SK-N-MC (cell line): ENCODE results near the gene RCOR1.

ENCODE experiments used
- EZH2 ChIP-seq: fragments of 200-600 bp; sonication (generic); IDR thresholded peaks from one replicate; pipeline ENCODE4 v1.6.1; 2017; ENCODE audit warnings: antibody characterized with exemption
- FOXP2 ChIP-seq: optimal IDR thresholded peaks from 2 replicates; pipeline ENCODE3; 2011; ENCODE audit warnings: mild to moderate bottlenecking, moderate library complexity; ENCODE audit not compliant: insufficient read depth; ENCODE audit errors: extremely low read length, control extremely low read depth
- POLR2AphosphoS5 ChIP-seq: IDR thresholded peaks from 2 replicates; pipeline ENCODE4 v1.6.1; 2012; ENCODE audit warnings: mild to moderate bottlenecking, low read depth, low read length, borderline replicate concordance

DNA sequence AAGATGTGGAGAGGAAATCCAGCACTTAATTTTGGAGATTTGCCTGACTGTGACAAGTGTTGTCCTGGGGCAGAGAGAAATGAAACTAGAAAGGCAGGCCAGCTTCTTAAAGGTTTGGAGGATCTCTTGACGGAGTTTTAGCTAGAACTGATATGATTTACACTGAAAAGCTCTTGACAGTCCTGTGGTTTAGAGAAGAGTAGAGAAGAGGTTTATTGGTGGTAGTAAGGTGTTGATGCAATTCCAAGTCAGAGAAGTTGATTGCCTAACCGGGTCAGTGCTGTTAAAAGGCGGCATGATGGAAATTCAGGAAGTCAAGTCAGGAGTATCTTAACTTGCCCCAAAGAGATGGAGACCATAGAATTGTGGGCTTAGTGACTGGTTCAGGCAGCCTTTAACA, 95.8 kb downstream of the RCOR1 start:
- TF ChIP-seq POLR2AphosphoS5 (no peak), EZH2 (no peak), FOXP2 (no peak)
